Stimulated activated naive B cell treated with anti-CD40 and anti-IgM and Interleukin-4, amounts not matched to agents 10 μg/mL and 1 μg/mL and 100 μg/mL, for 72 hours (primary cell): ENCODE measurements around the gene FOXO6.

Experiments
- ATAC-seq, 2 donors: fragments of 150-1000 bp; cut with Tn5 transposase; replicated peaks; 2 replicates each; pipeline ENCODE4 v1.10.0; 2021; ENCODE audit warnings: moderate library complexity in 1 of 2
- DNase-seq: peaks from one replicate; pipeline ENCODE4 v3.0.0; 2021
- H3K27ac Mint-ChIP-seq: one replicate; pipeline ENCODE4 v1.8.0; 2022; ENCODE audit warnings: mild to moderate bottlenecking, mixed read lengths
- H3K27me3 Mint-ChIP-seq, 2 donors: one replicate each; pipeline ENCODE4 v1.8.0; 2022; ENCODE audit warnings: mixed read lengths in 2 of 2
- H3K36me3 Mint-ChIP-seq, 2 donors: one replicate each; pipeline ENCODE4 v1.8.0; 2022; ENCODE audit warnings: mixed read lengths in 2 of 2, mild to moderate bottlenecking in 1 of 2
- H3K4me1 Mint-ChIP-seq, 2 donors: one replicate each; pipeline ENCODE4 v1.8.0; 2022; ENCODE audit warnings: mixed read lengths in 2 of 2, mild to moderate bottlenecking in 1 of 2
- H3K4me3 Mint-ChIP-seq, 2 donors: one replicate each; pipeline ENCODE4 v1.8.0; 2022; ENCODE audit warnings: mild to moderate bottlenecking in 2 of 2, mixed read lengths in 2 of 2, moderate library complexity in 1 of 2
- H3K9me3 Mint-ChIP-seq, 2 donors: one replicate each; pipeline ENCODE4 v1.8.0; 2022; ENCODE audit warnings: mixed read lengths in 2 of 2, mild to moderate bottlenecking in 1 of 2

The FOXO6 gene

DNA sequence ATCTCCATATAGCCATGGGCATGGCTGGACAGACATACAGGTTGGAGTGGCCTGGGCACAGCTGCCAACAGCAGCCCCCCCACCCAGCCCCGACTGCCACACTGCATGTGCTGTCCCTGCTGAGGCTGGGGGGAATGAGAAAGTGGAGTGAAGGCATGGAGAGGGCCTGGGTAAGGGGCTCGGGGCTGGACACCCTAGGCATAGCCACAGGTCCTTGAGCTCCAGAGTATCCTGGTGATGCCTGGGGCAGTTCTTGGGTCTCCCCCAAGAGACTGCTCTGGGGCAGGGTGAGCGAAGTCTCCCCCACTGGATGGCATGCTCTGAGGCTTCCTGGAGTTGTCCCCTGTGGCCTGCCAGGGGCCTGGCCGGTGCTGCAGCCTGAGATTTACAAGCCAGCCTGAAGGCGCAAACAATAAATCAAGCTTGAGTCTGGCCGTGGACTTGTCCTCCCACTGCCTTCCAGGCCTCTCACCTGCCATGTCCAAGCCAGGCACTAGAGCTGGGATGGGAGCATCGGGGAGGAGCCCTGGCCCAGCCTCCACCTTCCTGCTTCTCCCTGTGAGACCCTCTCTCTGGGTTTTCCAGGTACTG is 53.6 kb downstream of the FOXO6 start:
- no peaks in the 10 kb centered on the region for H3K9me3 Mint-ChIP-seq
- ATAC-seq: no peak
- H3K27ac Mint-ChIP-seq: no peak overlapping the region
- no peak for DNase-seq
- no peaks in the 10 kb centered on the region for H3K36me3 Mint-ChIP-seq
- H3K4me3 Mint-ChIP-seq: no peak overlapping the region
- no peaks in the 10 kb centered on the region for H3K4me1 Mint-ChIP-seq
- H3K27me3 Mint-ChIP-seq: peaks cover 14 to 24% of the 10 kb centered on the region in 2 donors

DNA sequence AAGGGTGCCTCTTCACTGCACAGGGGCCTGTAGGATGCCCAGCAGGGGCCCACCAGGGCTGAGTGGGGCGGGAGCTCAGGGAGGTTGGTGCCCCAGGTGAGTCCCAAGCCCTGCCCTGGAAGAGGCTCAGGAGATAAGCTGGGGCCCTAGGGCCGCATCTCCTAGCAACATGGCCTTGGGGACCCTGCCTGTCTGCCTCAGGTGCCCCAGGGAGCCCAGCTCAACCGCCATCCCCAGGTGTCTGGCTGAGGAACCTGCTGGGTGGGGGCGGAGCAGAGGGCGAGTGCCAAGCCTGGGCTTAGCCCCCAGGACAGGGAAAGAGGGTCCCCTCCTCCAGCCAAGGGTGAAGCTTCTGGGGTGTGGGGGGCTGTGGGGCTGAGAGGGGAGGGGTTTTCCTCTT is 54.8 kb downstream of the FOXO6 start:
- Mint-ChIP-seq H3K27ac (no peak overlapping the region), H3K36me3 (no peaks in the 10 kb centered on the region), H3K4me3 (no peak overlapping the region), H3K9me3 (no peaks in the 10 kb centered on the region), H3K4me1 (no peaks in the 10 kb centered on the region), H3K27me3 (peaks cover 13 to 18% of the 10 kb centered on the region in 2 donors)
- DNase-seq (no peak), ATAC-seq (no peak)

DNA sequence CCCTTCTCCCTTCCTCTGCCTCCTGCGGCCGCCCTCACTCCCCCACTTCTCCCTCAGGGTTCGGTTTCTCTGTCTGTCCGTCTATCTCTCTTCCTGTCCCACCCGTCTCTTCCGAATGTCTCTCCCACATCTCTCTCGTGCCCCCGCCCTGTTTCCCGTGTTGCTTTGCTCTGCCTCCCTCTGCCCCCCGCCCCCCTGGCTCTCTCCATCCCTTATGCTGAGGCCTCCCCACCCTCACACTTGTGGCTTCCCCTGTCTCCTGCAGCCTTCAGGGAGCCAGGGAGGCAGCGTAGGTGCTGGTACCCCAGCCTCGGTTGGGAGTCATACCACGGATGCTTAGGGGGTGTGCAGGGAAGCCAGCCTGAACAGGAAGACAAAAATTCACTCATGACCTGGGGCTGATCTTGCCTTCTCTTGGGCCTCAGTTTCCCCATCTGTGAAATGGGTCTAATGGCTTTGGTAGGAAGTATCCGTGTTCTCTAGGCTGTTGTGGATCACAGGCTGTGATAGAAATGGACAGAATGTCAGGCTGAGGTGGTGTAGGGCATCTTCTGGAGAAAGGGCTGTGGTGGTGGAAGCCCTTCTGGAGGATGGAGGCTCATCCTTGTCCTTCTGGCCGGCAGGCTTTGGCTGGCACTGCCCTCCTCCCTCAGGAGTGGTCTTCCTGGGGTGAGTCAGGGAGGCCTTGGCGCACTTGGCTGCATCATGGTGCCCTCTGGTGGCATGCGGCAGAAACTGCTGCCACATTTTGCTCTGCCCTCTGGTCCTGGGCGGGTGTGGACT is 55.5 kb downstream of the FOXO6 start:
- no peaks in the 10 kb centered on the region for H3K36me3 Mint-ChIP-seq
- H3K27me3 Mint-ChIP-seq: peaks cover 14 to 20% of the 10 kb centered on the region in 2 donors
- ATAC-seq (peak; percentile 77 to 79), DNase-seq (peak; percentile 37)
- no peaks in the 10 kb centered on the region for H3K4me1 Mint-ChIP-seq
- H3K9me3 Mint-ChIP-seq: no peaks in the 10 kb centered on the region
- H3K27ac Mint-ChIP-seq: no peak overlapping the region
- no peak overlapping the region for H3K4me3 Mint-ChIP-seq

DNA sequence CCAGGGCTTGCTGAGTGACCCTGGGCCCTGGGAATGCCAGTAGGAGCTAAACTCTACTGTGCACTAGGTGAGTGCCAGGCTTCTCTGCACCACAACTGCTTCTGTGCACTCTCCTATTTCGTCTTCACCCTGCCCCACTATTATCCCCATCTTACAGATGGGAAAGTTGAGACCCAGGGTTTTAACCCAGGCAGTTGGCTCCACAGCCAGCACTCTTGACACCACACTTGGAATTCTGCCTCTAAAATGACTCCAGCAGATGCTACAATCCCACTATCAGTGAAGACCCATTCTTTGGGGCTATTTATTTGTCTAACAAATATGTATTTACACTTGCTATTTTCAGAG is 56.1 kb downstream of the FOXO6 start:
- H3K36me3 Mint-ChIP-seq: no peaks in the 10 kb centered on the region
- H3K4me1 Mint-ChIP-seq: no peaks in the 10 kb centered on the region
- DNase-seq (no peak), ATAC-seq (no peak)
- H3K27me3 Mint-ChIP-seq: peaks cover 20% of the 10 kb centered on the region in 2 donors
- peak overlapping the region; percentile 51 for H3K27ac Mint-ChIP-seq
- no peaks in the 10 kb centered on the region for H3K9me3 Mint-ChIP-seq
- H3K4me3 Mint-ChIP-seq: no peak overlapping the region

DNA sequence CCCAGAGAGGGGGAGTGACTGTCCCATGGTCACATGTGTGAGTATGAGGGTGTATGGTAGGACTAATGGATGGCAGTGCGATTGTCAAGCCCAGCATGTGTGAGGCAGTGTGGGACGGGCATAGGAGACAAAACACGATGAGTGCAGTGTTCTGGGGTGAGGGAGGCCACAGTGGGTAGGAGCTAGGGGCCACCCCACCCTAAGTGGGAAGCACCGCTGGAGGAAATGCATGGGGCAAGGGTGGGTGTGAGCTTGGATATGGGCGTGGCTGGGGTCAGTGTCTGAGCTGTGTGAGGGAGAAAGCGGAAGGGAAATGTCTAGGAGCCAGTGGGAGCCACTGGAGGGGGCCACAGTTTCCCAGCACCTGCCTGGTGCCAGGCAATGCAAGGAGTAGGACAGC is 56.5 kb downstream of the FOXO6 start:
- H3K36me3 Mint-ChIP-seq: no peaks in the 10 kb centered on the region
- H3K4me1 Mint-ChIP-seq: no peaks in the 10 kb centered on the region
- no peak overlapping the region for H3K4me3 Mint-ChIP-seq
- ATAC-seq (no peak), DNase-seq (no peak)
- peak overlapping the region; percentile 51 for H3K27ac Mint-ChIP-seq
- peaks cover 20 to 24% of the 10 kb centered on the region in 2 donors for H3K27me3 Mint-ChIP-seq
- no peaks in the 10 kb centered on the region for H3K9me3 Mint-ChIP-seq

DNA sequence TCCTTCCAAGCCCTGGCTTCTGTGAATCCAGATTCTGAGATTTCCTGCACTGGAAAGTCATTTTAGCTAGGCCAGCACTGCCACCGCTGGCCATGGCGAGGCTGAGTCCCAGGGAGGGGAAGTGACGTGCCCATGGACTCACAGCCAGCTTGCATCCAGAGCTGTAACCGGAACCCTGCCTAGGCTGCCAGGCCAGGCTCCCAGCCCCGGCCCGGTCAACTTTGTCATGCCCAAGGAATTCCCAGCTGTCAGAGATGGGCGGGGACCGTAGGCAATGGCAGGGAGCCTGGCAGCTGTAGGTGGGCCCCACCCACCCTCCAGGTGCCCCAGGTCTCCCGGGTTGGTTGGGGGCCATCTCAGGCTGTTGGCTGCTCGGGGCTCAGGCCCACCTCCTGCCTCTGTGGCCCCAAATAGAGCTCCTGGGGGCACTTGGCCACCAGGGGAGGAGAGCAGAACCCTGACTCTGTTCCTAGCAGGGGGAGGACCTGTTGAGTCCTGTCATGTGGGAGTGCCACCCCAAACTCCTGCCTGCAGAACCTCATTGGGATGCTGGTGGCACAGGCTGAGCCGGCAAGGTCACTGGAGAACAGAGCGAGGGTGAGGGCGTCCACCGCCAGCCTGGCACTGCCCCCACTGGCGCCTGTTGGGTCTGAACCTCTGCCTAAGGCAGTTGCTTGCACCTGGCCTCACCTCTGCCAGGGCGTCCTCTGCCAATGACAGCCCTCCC is 57.8 kb downstream of the FOXO6 start:
- Mint-ChIP-seq H3K27ac (no peak overlapping the region), H3K4me1 (no peaks in the 10 kb centered on the region), H3K4me3 (no peak overlapping the region), H3K9me3 (no peaks in the 10 kb centered on the region), H3K27me3 (peaks cover 20 to 25% of the 10 kb centered on the region in 2 donors), H3K36me3 (no peaks in the 10 kb centered on the region)
- ATAC-seq (no peak), DNase-seq (no peak)

DNA sequence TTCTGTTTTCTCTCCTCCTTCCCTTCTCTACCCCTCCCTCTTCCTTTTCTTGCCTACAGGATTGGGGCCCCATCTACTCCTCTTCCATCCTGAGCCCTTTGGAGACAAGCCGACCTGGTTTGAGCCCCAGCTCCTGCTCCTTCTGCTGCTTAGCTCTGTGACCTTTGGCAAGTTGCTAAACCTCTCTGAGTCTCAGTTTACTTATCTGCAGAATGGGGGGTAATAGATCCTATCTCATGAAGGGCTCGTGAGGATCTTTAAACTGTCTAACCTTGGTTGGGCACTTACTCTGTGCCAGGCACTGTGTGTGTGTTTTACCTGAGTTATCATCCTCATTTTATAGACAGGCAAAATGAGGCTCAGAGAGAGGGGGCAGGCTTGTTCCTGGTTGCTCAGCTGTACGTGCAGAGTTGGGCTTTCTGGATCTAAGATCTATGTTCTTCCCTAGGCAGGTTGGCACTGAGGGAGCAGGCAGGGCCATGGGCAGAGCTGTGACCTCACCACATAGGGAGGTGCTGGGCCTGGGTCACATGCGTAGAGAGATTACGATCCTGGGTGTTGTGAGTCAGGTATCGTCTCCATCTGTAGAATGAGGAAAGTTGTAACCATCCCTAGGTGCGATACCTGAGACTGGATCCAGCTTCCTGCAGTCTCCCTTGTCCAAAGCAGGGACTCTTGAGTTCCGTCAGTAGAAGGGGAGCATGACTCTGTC is 58.5 kb downstream of the FOXO6 start:
- ATAC-seq (no peak), DNase-seq (no peak)
- Mint-ChIP-seq H3K9me3 (no peaks in the 10 kb centered on the region), H3K36me3 (no peaks in the 10 kb centered on the region), H3K4me1 (no peaks in the 10 kb centered on the region), H3K27me3 (peaks cover 20 to 25% of the 10 kb centered on the region in 2 donors), H3K4me3 (no peak overlapping the region), H3K27ac (no peak overlapping the region)

DNA sequence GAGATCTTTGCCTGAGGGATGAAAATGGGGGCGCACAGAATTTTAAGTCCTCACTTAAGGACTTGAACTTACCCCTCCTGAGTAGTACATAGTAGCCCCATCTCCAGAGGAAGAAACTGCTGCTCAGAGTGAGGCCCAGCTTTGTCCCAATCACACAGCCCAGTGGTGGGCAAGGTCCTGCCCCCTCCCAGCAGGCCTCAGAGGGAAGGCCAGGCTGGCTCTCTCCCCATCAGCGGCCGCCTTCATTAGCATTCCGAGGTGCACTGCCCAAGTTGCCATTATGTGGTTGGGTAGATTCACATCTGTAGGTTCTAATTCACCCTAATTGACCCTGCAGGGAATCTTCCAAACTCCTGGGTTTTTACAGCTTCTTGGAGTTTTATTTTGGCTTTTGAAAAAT is 59.1 kb downstream of the FOXO6 start:
- Mint-ChIP-seq H3K4me3 (no peak overlapping the region), H3K27me3 (peaks cover 20 to 25% of the 10 kb centered on the region in 2 donors), H3K4me1 (no peaks in the 10 kb centered on the region), H3K36me3 (no peaks in the 10 kb centered on the region), H3K9me3 (no peaks in the 10 kb centered on the region), H3K27ac (no peak overlapping the region)
- ATAC-seq (no peak), DNase-seq (no peak)

DNA sequence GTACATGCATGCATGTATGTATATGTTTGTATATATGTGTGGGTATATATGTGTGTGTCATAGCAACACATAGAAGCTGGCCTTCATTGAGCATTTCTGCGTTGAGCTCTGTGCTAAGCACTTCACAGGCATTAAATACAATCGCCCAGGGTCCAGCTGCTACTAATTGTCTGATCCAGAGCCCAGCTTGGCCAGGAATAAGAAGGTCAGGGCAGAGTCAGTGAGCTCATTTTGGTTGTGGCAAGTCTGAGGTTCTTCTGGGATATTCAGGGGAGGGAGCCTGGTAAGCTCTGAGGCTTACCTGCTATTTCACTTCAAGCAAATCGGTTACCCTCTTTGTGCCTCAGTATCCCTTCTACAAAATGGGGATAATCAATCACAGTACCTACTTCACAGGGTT is 59.6 kb downstream of the FOXO6 start:
- no peak for ATAC-seq
- peaks cover 20 to 25% of the 10 kb centered on the region in 2 donors for H3K27me3 Mint-ChIP-seq
- H3K36me3 Mint-ChIP-seq: no peaks in the 10 kb centered on the region
- DNase-seq: no peak
- no peak overlapping the region for H3K4me3 Mint-ChIP-seq
- no peaks in the 10 kb centered on the region for H3K9me3 Mint-ChIP-seq
- no peak overlapping the region for H3K27ac Mint-ChIP-seq
- no peaks in the 10 kb centered on the region for H3K4me1 Mint-ChIP-seq

DNA sequence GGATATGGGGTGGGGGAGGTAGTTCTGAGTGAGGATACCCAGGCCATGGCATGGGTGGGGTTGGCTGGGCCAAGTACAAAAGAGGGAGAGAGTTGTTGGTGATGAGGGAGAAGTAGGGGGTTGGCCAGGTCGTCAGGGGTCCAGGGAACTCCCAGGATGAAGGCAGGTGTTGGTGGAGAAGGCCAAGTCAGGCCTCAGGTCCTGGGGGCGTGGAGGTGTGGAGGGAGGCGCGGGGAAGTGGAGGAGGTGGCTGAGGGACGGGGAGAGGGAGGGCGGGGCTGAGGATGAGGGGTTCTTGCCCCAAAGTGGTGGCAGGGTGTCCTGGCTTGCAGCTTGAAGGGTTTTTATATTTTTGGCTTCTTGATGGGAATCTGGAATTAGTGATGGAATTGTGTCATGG is 61.1 kb downstream of the FOXO6 start:
- ATAC-seq: no peak

DNA sequence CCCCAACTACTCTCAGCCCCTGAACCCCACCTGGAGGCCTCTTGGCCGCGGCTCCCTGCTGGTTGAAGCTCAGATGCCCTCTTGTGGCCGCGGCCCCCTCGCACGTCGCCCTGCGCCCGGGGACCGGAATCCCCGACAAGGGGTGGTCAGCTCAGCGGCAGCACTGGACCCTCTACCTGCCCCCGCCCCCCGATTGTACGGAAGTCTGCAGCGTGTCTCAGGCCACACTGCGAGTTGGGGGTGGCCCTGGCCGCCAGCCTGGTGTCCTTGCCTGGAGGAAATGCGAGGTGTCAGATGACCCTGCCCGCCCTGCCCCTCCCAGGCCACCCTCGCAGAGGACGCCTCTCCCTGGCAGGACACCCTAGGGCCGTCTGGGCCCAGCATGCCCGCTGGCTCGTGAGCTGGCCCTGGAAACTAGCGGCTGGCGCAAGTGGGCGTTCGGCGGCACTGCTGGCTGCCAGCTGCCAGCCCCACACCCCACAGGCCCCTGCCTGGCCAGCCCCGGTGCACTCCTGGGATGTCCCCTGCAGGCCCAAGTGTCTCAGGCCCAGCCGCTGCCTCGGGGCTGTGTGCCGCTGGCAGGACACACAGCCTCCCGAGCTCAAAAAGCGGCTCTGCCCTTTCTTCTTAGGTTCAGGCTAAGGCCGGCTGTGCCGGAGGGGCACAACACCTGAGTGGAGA is 62.4 kb downstream of the FOXO6 start:
- DNase-seq (no peak), ATAC-seq (no peak)
- peaks cover 11 to 23% of the 10 kb centered on the region in 2 donors for H3K27me3 Mint-ChIP-seq
- no peak overlapping the region for H3K27ac Mint-ChIP-seq
- no peaks in the 10 kb centered on the region for H3K9me3 Mint-ChIP-seq
- no peaks in the 10 kb centered on the region for H3K36me3 Mint-ChIP-seq
- H3K4me1 Mint-ChIP-seq: no peaks in the 10 kb centered on the region
- H3K4me3 Mint-ChIP-seq: no peak overlapping the region

More for the DNA sequence above, 61.1 kb downstream of the FOXO6 start:
- no peaks in the 10 kb centered on the region for H3K9me3 Mint-ChIP-seq
- no peak overlapping the region for H3K4me3 Mint-ChIP-seq
- no peaks in the 10 kb centered on the region for H3K4me1 Mint-ChIP-seq
- no peaks in the 10 kb centered on the region for H3K36me3 Mint-ChIP-seq
- H3K27me3 Mint-ChIP-seq: peaks cover 10 to 20% of the 10 kb centered on the region in 2 donors
- H3K27ac Mint-ChIP-seq: no peak overlapping the region
- DNase-seq: no peak

DNA sequence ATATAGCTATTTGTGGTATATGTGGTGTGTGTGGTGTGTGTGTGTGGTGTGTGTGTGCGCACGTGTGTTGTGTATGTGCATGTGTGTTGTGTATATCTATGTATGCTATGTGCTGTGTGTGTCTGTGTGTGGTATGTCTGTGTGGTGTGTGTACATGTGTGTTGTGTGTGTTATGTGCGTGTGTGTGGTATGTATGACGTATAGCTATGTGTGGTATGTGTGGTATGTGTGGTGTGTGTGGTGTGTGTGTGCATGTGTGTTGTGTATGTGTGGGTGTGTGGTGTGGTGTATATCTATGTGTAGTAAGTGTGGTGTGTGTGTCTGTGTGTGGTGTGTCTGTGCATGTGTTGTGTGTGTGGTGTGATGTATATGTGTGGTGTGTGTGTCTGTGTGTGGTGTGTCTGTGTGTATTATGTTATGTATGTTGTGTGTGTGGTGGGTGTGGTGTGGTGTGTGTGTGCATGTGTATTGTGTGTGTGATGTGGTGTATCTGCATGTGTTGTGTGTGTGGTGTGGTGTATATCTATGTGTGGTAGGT is 63.4 kb downstream of the FOXO6 start:
- no peak for ATAC-seq
- Mint-ChIP-seq H3K4me3 (no peak overlapping the region), H3K27me3 (peaks cover 11 to 24% of the 10 kb centered on the region in 2 donors), H3K27ac (no peak overlapping the region), H3K36me3 (no peaks in the 10 kb centered on the region), H3K4me1 (no peaks in the 10 kb centered on the region), H3K9me3 (no peaks in the 10 kb centered on the region)
- no peak for DNase-seq

DNA sequence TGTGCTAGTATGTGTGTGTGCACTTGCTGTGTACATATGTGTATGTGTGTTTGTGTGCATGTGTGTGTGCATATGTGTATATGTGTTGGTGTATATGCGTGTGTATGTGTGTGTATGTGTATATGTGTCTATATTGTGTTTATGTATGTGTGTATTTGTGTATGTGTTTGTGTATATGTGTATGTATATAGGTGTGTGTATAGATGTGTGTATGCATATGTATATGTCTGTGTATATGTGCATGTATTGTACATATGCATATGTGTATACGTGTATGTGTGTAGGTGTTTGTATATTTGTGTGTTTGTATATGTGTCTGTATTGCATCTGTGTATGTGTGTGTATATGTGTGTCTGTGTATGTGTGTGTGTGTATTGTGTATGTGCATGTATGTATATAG is 64.1 kb downstream of the FOXO6 start:
- Mint-ChIP-seq H3K36me3 (no peaks in the 10 kb centered on the region), H3K4me3 (no peak overlapping the region), H3K9me3 (no peaks in the 10 kb centered on the region), H3K4me1 (no peaks in the 10 kb centered on the region), H3K27ac (no peak overlapping the region), H3K27me3 (peaks cover 11 to 24% of the 10 kb centered on the region in 2 donors)
- DNase-seq: no peak
- ATAC-seq: no peak
